Renal cortex interstitium (tissue), 11 donors: ENCODE measurements around the gene ARL10. TPM values are rescaled to one million over a fixed set of nuclear protein-coding genes. Genes with fewer than 3 reads are reported as not detected.

Experiments used
- DNase-seq, 11 donors: peaks; one replicate each; pipeline ENCODE4 v3.0.0-alpha.2; 2013; ENCODE audit warnings: low read depth in 9 of 11, low spot score in 4 of 11; ENCODE audit errors: extremely low read depth in 1 of 11
- polyA plus RNA-seq, 3 donors: library from polyadenylated mRNA; unstranded; fragments of 120-200 nt; gene quantifications; one replicate each; pipeline ENCODE4 v1.2.1, GENCODE V29; 2013; ENCODE audit not compliant: insufficient read length in 3 of 3

ARL10 gene
- polyA plus RNA-seq, 3 donors, result 11.8 to 15.9 (median 12.2) TPM

DNA sequence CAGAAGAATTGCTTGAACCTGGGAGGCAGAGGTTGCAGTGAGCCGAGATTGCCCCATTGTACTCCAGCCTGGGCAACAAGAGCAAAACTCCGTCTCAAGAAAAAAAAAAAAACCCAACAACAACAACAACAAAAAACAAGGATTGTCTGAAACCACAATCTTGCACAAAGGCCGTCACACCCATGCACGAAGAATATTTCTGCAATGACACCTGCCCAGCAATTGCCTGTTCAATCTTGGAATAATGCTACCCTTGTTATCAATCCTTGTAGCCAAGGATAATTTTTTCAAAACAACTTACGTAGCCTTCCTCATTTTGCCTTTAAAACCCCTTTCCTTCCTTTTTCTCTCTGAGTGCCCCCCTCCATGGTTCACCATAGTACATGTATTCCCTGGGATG, 54.8 kb downstream of the ARL10 start:
- no peak for DNase-seq

DNA sequence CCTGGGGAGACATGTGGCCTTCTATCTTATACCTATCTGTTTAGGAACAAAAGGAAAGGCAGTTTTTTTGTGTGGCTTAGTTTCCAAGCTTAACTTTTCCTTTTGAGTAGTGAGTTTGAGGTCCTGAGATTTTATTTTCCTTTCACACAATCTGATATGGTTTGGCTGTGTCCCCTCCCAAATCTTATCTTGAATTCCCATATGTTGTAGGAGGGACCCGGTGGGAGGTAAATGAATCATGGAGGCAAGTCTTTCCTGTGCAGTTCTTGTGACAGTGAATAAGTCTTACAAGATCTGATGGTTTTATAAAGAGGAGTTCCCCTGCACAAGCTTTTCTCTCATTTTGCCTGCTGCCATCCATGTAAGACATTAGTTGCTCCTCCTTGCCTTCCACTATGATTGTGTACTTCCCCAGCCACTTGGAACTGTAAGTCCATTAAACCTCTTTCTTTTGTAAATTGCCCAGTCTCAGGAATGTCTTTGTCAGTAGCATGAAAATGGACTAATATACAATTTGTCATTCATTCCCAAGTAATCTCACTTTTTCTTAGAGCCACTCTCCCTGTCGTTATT, 55.8 kb downstream of the ARL10 start:
- no peak for DNase-seq

DNA sequence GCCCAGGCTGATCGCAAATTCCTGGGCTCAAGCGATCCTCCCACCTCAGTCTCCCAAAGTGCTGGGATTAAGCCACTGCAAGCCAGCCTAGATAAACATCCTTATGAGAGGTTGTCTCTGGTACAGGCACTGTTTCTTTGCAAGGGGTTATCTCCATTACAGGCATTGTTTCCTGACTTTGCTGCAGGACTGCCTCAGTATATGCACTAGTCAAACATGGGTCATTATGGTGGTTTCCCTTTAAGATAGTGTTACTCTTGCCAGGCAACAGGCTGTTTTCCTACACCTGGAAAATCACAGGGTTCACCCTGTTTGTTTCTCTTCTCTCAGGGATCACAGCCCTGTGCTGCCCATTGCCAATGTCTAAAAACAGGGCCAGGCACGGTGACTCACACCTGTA, 58.9 kb downstream of the ARL10 start:
- no peak for DNase-seq

DNA sequence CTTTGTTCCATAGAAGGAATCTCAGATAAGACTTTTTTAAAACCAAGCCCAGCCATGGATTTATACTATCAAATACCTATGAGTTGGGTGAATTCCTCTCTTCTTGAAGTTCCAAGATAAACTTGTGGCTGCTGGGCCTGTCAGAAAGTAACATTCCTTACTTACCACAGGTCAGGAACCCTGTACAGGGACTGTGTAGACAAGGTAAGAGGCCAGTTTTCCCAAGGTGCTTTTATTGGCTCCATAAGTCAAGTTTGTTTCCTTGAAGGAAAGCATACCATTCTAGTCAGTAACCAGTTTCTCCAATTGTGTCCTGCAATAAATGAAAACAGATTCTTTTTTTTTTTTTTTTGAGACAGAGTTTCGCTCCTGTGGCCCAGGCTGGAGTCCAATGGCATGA, 59.9 kb downstream of the ARL10 start:
- peak in 2 of 11 donors; percentile 15 to 22 for DNase-seq

DNA sequence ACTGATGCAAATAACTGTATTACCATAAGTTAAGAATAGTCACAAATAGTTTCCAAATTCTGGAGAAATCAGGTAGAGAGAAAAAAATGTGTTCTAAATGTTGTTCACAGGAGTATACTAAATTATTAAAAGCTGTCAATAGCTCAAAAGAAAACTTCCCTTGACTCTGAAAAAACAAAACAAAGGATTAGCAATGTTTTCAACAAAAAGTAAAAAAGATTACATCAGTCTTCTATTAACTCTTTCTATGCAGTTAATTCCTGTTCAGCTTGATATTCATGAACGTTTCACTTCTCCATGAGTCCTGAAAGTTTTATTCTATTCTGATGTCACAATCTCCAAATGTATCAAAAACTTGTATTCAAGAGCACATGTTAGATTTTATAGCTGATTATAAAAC, 60.5 kb downstream of the ARL10 start:
- DNase-seq, result no peak

DNA sequence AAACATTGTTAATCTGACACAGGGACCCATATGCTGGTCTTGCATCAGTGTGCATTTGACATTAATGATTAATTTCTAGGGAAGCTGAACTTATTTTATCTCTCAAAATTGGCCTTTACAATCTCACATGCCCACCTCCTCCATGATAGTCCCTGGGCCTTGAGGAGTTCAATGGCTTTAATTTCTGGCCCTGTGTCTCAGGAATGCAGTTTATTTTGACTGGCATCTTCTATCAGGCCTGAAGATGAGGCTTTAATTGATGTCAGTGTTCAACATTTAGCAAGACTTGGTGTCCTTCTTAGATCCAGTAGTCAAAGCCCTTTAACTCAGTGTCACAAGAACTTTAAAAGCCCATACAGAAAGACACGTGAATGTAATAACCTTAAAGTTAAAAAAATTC, 61.6 kb downstream of the ARL10 start:
- no peak for DNase-seq

DNA sequence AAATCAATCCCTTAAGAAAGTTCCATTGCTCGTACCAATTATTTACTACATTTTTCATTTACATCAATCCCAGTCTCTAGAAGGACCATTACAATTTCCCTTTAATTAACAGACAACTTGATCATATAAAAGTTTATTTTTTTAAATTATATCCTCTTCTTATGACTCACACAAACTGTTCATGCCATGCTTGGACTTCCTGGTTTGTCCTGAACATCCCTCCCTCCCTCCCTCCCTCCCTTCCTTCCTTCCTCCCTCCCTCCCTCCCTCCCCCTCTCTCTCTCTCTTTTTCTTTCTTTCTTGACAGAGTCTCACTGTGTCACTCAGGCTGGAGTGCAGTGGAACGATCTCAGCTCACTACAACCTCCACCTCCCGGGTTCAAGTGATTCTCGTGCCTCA, 62.7 kb downstream of the ARL10 start:
- DNase-seq, result no peak

DNA sequence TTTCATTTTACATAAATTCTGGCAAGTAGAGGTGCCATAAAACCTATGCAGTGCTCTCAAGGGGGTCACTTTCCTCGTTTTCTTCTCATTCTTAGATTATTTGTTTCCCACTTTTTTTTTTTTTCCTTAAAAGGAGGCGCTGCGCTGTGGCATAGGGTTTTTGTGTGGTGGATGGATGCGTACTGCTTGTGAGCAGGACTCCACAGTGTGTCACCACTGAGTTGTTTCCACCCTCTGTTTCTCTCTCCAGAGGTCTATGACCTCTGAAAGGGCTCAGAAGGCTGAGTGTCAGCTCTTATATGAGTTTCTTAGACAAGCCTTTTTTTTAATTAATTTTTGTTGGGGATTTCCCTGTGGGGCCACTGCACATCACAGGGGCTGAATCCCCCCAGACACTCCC, 64.7 kb downstream of the ARL10 start:
- DNase-seq, result no peak

Other genes starting within 250 kb of the ARL10 start
- 10 to 100 TPM; 19.5 to 23.9 (median 20.9) TPM for gene SIMC1, start 127.1 kb upstream of the ARL10 start, polyA plus RNA-seq
- gene KIAA1191, start 3.7 kb upstream of the ARL10 start, polyA plus RNA-seq, result 100 to 1,000 TPM; 148 to 154 (median 152) TPM
- 10 to 100 TPM; 28.1 to 32.4 (median 28.5) TPM for gene NOP16, start 23.1 kb downstream of the ARL10 start, polyA plus RNA-seq
- gene HIGD2A, start 23.3 kb downstream of the ARL10 start, polyA plus RNA-seq, result 100 to 1,000 TPM in 2 of 3 donors, 10 to 100 TPM in 1; 98.0 to 120 (median 112) TPM
- gene CLTB, start 51.1 kb downstream of the ARL10 start, polyA plus RNA-seq, result 10 to 100 TPM; 46.6 to 57.0 (median 54.7) TPM
- 10 to 100 TPM; 47.2 to 50.4 (median 47.5) TPM for gene FAF2, start 82.9 kb downstream of the ARL10 start, polyA plus RNA-seq
- 10 to 100 TPM; 42.6 to 81.9 (median 56.1) TPM for gene RNF44, start 171.9 kb downstream of the ARL10 start, polyA plus RNA-seq
- gene CDHR2, start 183.9 kb downstream of the ARL10 start, polyA plus RNA-seq, result 10 to 100 TPM; 21.5 to 25.8 (median 24.4) TPM
- gene GPRIN1, start 244.7 kb downstream of the ARL10 start, polyA plus RNA-seq, result 1 to 10 TPM; 1.4 to 2.3 (median 2.2) TPM